Adrenal gland (tissue), 5 donors: ENCODE data around the gene LRCH1.

ENCODE experiments used
- CTCF ChIP-seq, 6 experiments: fragments of 450-650 bp in 4 of 6; fragments of 200-600 bp in 2 of 6; sonication (generic) in 1 of 6; IDR thresholded peaks; 1 replicate in 5 of 6; 2 replicates in 1 of 6; pipeline versions ENCODE4 v1.5.1 to v1.8.0; 2016 to 2021; ENCODE audit warnings: antibody characterized with exemption in 6 of 6, mild to moderate bottlenecking in 2 of 6, moderate library complexity in 1 of 6
- POLR2A ChIP-seq, 2 donors: fragments of 450-650 bp; IDR thresholded peaks; one replicate each; pipeline ENCODE4 v1.6.1; 2017; ENCODE audit warnings: antibody characterized with exemption in 2 of 2, mild to moderate bottlenecking in 2 of 2, moderate library complexity in 1 of 2
- donor health status: DM: no; HTN: no; CAD: no.

DNA sequence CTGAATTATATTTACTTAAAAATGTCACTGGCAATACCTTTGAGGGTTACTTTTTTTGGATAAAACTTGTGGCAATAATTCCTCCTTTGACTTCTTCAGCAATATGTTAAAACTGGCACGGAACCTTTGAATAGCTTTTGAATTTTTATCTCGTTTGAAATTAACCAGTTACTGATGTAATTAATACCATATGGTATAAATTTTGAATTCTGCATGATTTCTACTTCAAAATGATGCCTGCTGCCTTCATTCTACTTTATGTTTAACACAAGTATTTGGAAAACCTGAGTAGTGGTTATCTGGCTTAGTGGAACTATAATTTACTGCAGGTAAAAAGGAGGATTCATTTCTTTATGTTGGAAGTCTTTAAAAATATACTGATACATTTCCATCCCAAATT lies 85.3 kb downstream of the LRCH1 start:
- TF ChIP-seq CTCF (IDR thresholded peaks at IDR 0.05) = no peak
- TF ChIP-seq POLR2A (IDR thresholded peaks at IDR 0.05) = no peak
